IMR-90 (cell line): Measurements from ENCODE around the gene PCED1B.

Experiments
- BHLHE40 ChIP-seq: fragments of 150-350 bp; IDR thresholded peaks from 2 replicates; pipeline ENCODE4 v1.6.1; 2016; ENCODE audit warnings: mild to moderate bottlenecking, low read depth, low read length
- CTCF ChIP-seq: conservative IDR thresholded peaks from 2 replicates; pipeline ENCODE4 v1.5.1; 2012; ENCODE audit warnings: mild to moderate bottlenecking, low read depth, low read length, improper control_type of control experiment
- ELK1 ChIP-seq: fragments of 150-350 bp; IDR thresholded peaks from 2 replicates; pipeline ENCODE4 v1.6.1; 2016; ENCODE audit warnings: low read depth, mild to moderate bottlenecking, low read length, moderate library complexity, borderline replicate concordance
- FOS ChIP-seq: fragments of 150-350 bp; IDR thresholded peaks from 2 replicates; pipeline ENCODE4 v1.6.1; 2016; ENCODE audit warnings: low read depth, low read length
- MAFK ChIP-seq: IDR thresholded peaks from 2 replicates; pipeline ENCODE4 v1.6.1; 2012; ENCODE audit warnings: low read depth, low read length, improper control_type of control experiment
- MAZ ChIP-seq: IDR thresholded peaks from 2 replicates; pipeline ENCODE4 v1.6.1; 2012; ENCODE audit warnings: low read depth, mild to moderate bottlenecking, low read length, improper control_type of control experiment, moderate library complexity, borderline replicate concordance
- NFE2L2 ChIP-seq: fragments of 150-350 bp; IDR thresholded peaks from 2 replicates; pipeline ENCODE4 v1.6.1; 2016; ENCODE audit warnings: low read depth, mild to moderate bottlenecking, low read length
- POLR2A ChIP-seq: IDR thresholded peaks from 2 replicates; pipeline ENCODE4 v1.6.1; 2012; ENCODE audit warnings: mild to moderate bottlenecking, low read depth, low read length
- RAD21 ChIP-seq: IDR thresholded peaks from 2 replicates; pipeline ENCODE4 v1.6.1; 2012; ENCODE audit warnings: low read length, improper control_type of control experiment
- RCOR1 ChIP-seq: IDR thresholded peaks from 2 replicates; pipeline ENCODE4 v1.6.1; 2012; ENCODE audit warnings: mild to moderate bottlenecking, low read length, improper control_type of control experiment; ENCODE audit not compliant: insufficient replicate concordance
- RFX5 ChIP-seq: IDR thresholded peaks from 2 replicates; pipeline ENCODE4 v1.8.0; 2012; ENCODE audit warnings: low read depth, mild to moderate bottlenecking, low read length, moderate library complexity
- USF2 ChIP-seq: fragments of 150-350 bp; IDR thresholded peaks from 2 replicates; pipeline ENCODE4 v1.6.1; 2017; ENCODE audit warnings: mild to moderate bottlenecking, antibody characterized with exemption, low read length, low read depth

- TF ChIP-seq CTCF (no peak), POLR2A (no peak), MAFK (no peak), FOS (no peak), RAD21 (no peak), USF2 (no peak), RCOR1 (no peak), NFE2L2 (no peak), ELK1 (no peak), RFX5 (no peak), BHLHE40 (no peak), MAZ (no peak)
Measured at GRCh38 chr12:47052274-47052673, 27.1 kb upstream of the PCED1B start.
